Left ventricle myocardium inferior (tissue), 1 donor: ENCODE data around the gene CLEC18A. TPM values are rescaled to one million over a fixed set of nuclear protein-coding genes. Genes with fewer than 3 reads are reported as not detected.

Experiments used
- DNase-seq: peaks from one replicate; pipeline ENCODE4 v3.0.0-alpha.2; 2020
- H3K27ac ChIP-seq: fragments of 200-600 bp; replicated peaks from 2 replicates; pipeline ENCODE4 v1.8.0; 2021
- H3K27me3 ChIP-seq: fragments of 200-600 bp; 2 replicates; pipeline ENCODE4 v1.8.0; 2021; ENCODE audit warnings: low read depth
- H3K36me3 ChIP-seq: fragments of 200-600 bp; 2 replicates; pipeline ENCODE4 v1.8.0; 2021
- H3K4me1 ChIP-seq: fragments of 200-600 bp; 2 replicates; pipeline ENCODE4 v1.8.0; 2021
- H3K4me3 ChIP-seq: fragments of 200-600 bp; 2 replicates; pipeline ENCODE4 v1.8.0; 2021; ENCODE audit warnings: mild to moderate bottlenecking, moderate library complexity
- H3K9me3 ChIP-seq: fragments of 200-600 bp; replicated peaks from 2 replicates; pipeline ENCODE4 v1.8.0; 2021
- CTCF ChIP-seq: fragments of 200-600 bp; IDR thresholded peaks from 2 replicates; pipeline ENCODE4 v1.8.0; 2021; ENCODE audit warnings: antibody characterized with exemption, mild to moderate bottlenecking, borderline replicate concordance
- intact Hi-C: fragments of 100-400 bp; cut with micrococcal nuclease; formaldehyde crosslinking; loops from one replicate; pipeline ENCODE4 v1.11.0; 2022
- total RNA-seq: library from RNA; stranded (reverse); fragmentation: NEBNext Ultra II Directional; extraction: Animal tissue kit (Norgen Biotek cat#: 25700); gene quantifications from one replicate; pipeline ENCODE4 v1.2.1, GENCODE V29; 2021
- donor health status: DM: no; HTN: yes; CAD: no; lungs with severe emphysema.

The CLEC18A gene
- total RNA-seq, 1 donor from 2014 or later = 0.22 TPM

GRCh38 chr16:69909760-69910159 lies 41.4 kb upstream of the CLEC18A start:
- Histone ChIP-seq H3K36me3 (peaks cover 23% of the 10 kb centered on the region), H3K4me3 (no peak overlapping the region), H3K27me3 (no peaks in the 10 kb centered on the region), H3K4me1 (no peaks in the 10 kb centered on the region), H3K27ac (no peak overlapping the region), H3K9me3 (no peaks in the 10 kb centered on the region)
- no peak for DNase-seq
- intact Hi-C loops = no loop called here
- TF ChIP-seq CTCF = no peak

- intact Hi-C loops = no loop called here
- H3K9me3 ChIP-seq = no peaks in the 10 kb centered on the region
- H3K4me1 ChIP-seq = no peaks in the 10 kb centered on the region
- no peak overlapping the region for H3K27ac ChIP-seq
- no peak for TF ChIP-seq CTCF
- H3K4me3 ChIP-seq = no peak overlapping the region
- no peaks in the 10 kb centered on the region for H3K27me3 ChIP-seq
- H3K36me3 ChIP-seq = peaks cover 23% of the 10 kb centered on the region
- DNase-seq = no peak
Measured at GRCh38 chr16:69910964-69911363, 40.2 kb upstream of the CLEC18A start.

GRCh38 chr16:69916462-69916861 lies 34.7 kb upstream of the CLEC18A start:
- Histone ChIP-seq H3K4me3 (no peak overlapping the region), H3K36me3 (peaks cover under 1% of the 10 kb centered on the region), H3K9me3 (no peaks in the 10 kb centered on the region), H3K27ac (no peak overlapping the region), H3K27me3 (no peaks in the 10 kb centered on the region), H3K4me1 (peaks cover 16% of the 10 kb centered on the region)
- no peak for DNase-seq
- TF ChIP-seq CTCF = no peak
- intact Hi-C loops = no loop called here

- Histone ChIP-seq H3K9me3 (no peaks in the 10 kb centered on the region), H3K4me3 (no peak overlapping the region), H3K36me3 (no peaks in the 10 kb centered on the region), H3K27me3 (no peaks in the 10 kb centered on the region), H3K4me1 (peaks cover 18% of the 10 kb centered on the region), H3K27ac (peak overlapping the region; percentile 11)
- no peak for DNase-seq
- intact Hi-C loops = no loop called here
- no peak for TF ChIP-seq CTCF
Measured at GRCh38 chr16:69917311-69917710, 33.8 kb upstream of the CLEC18A start.

GRCh38 chr16:69917739-69918138 lies 33.4 kb upstream of the CLEC18A start:
- H3K27ac ChIP-seq = peak overlapping the region; percentile 11
- no peak overlapping the region for H3K4me3 ChIP-seq
- no peaks in the 10 kb centered on the region for H3K9me3 ChIP-seq
- TF ChIP-seq CTCF = no peak
- H3K36me3 ChIP-seq = no peaks in the 10 kb centered on the region
- no peak for DNase-seq
- H3K27me3 ChIP-seq = no peaks in the 10 kb centered on the region
- intact Hi-C loops = no loop called here
- H3K4me1 ChIP-seq = peaks cover 23% of the 10 kb centered on the region

- no peak for DNase-seq
- Histone ChIP-seq H3K27me3 (no peaks in the 10 kb centered on the region), H3K9me3 (no peaks in the 10 kb centered on the region), H3K4me3 (no peak overlapping the region), H3K4me1 (peaks cover 24% of the 10 kb centered on the region), H3K27ac (no peak overlapping the region), H3K36me3 (no peaks in the 10 kb centered on the region)
- TF ChIP-seq CTCF = no peak
- intact Hi-C loops = no loop called here
Measured at GRCh38 chr16:69918241-69918640, 32.9 kb upstream of the CLEC18A start.
